Fibroblast of lung (primary cell): ENCODE data around the gene CFAP45. TPM values are rescaled to one million over a fixed set of nuclear protein-coding genes. Genes with fewer than 3 reads are reported as not detected.
A peak's percentile ranks its signal among the peaks of the same experiment; 100 is the strongest.

ENCODE experiments used
- DNase-seq, 2 donors: peaks; one replicate each; pipeline versions ENCODE4 v3.0.0 to v3.0.0-alpha.2; 2010; ENCODE audit warnings: low read depth in 2 of 2
- H2AFZ ChIP-seq: 2 replicates; pipeline ENCODE4 v1.5.1; 2012; ENCODE audit warnings: low read length, control low read depth, inconsistent platforms
- H3K27ac ChIP-seq: 2 replicates; pipeline ENCODE4 v1.5.1; 2011; ENCODE audit warnings: low read length, control low read depth; ENCODE audit not compliant: insufficient read depth
- H3K27me3 ChIP-seq: 2 replicates; pipeline ENCODE4 v1.5.1; 2011; ENCODE audit warnings: mild to moderate bottlenecking, low read length; ENCODE audit not compliant: control insufficient read depth, insufficient read depth
- H3K36me3 ChIP-seq: 2 replicates; pipeline ENCODE4 v1.5.1; 2011; ENCODE audit warnings: low read length; ENCODE audit not compliant: control insufficient read depth, insufficient read depth
- H3K4me1 ChIP-seq: 2 replicates; pipeline ENCODE4 v1.5.1; 2011; ENCODE audit warnings: low read length; ENCODE audit not compliant: control insufficient read depth, insufficient read depth; ENCODE audit errors: extremely low read depth
- H3K4me2 ChIP-seq: 2 replicates; pipeline ENCODE4 v1.5.1; 2011; ENCODE audit warnings: low read length, control low read depth; ENCODE audit not compliant: insufficient read depth; ENCODE audit errors: extremely low read depth
- H3K4me3 ChIP-seq, 4 experiments: fragments of 200-600 bp in 1 of 4; sonication (generic) in 1 of 4; replicated peaks in 1 of 4; 2 replicates each; pipeline ENCODE4 v1.5.1; 2011 to 2016; ENCODE audit warnings: low read length in 4 of 4, low read depth in 3 of 4, mild to moderate bottlenecking in 3 of 4, control low read depth in 2 of 4, inconsistent platforms in 1 of 4, mixed read lengths in 1 of 4; ENCODE audit not compliant: insufficient read depth in 1 of 4; ENCODE audit errors: control extremely low read depth in 1 of 4
- H3K79me2 ChIP-seq: 2 replicates; pipeline ENCODE4 v1.5.1; 2012; ENCODE audit warnings: mild to moderate bottlenecking, low read length, inconsistent platforms; ENCODE audit not compliant: control insufficient read depth, insufficient read depth
- H3K9ac ChIP-seq: 2 replicates; pipeline ENCODE4 v1.5.1; 2011; ENCODE audit warnings: mild to moderate bottlenecking, low read length, control low read depth; ENCODE audit not compliant: insufficient read depth
- H3K9me3 ChIP-seq: 2 replicates; pipeline ENCODE4 v1.5.1; 2012; ENCODE audit warnings: low read depth, low read length; ENCODE audit not compliant: control insufficient read depth, insufficient read depth
- H4K20me1 ChIP-seq: 2 replicates; pipeline ENCODE4 v1.5.1; 2011; ENCODE audit warnings: low read length; ENCODE audit not compliant: control insufficient read depth, insufficient read depth; ENCODE audit errors: extremely low read depth
- EZH2 ChIP-seq: IDR thresholded peaks from 2 replicates; pipeline ENCODE4 v1.5.1; 2012; ENCODE audit warnings: low read length, control low read depth, mild to moderate bottlenecking; ENCODE audit errors: missing control alignments
- polyA plus RNA-seq, 2 donors: library from polyadenylated mRNA; depleted of rRNA in 1 of 2; stranded (reverse) in 1 of 2; unstranded in 1 of 2; fragments of >200 nt; gene quantifications; 2 replicates each; pipeline ENCODE4 v1.2.1, GENCODE V29; 2011 to 2012; ENCODE audit warnings: missing spikeins in 1 of 2
- total RNA-seq: library from RNA; depleted of rRNA; stranded (reverse); fragments of >200 nt; gene quantifications from 2 replicates; pipeline ENCODE4 v1.2.1, GENCODE V29; 2014
- TF ChIP-seq, protein P1 (sequence below), 2 donors: IDR thresholded peaks in 1 of 2; conservative IDR thresholded peaks in 1 of 2; 1 replicate in 1 of 2; 2 replicates in 1 of 2; pipeline ENCODE4 v1.5.1; 2011 to 2012; ENCODE audit warnings: low read length in 2 of 2, control low read depth in 1 of 2, inconsistent platforms in 1 of 2, low read depth in 1 of 2, mild to moderate bottlenecking in 1 of 2

CFAP45 gene
- total and polyA plus RNA-seq, 2 donors (not counting 1 experiment from before 2014, with no cell fraction given), result 1.2 to 1.5 TPM

DNA sequence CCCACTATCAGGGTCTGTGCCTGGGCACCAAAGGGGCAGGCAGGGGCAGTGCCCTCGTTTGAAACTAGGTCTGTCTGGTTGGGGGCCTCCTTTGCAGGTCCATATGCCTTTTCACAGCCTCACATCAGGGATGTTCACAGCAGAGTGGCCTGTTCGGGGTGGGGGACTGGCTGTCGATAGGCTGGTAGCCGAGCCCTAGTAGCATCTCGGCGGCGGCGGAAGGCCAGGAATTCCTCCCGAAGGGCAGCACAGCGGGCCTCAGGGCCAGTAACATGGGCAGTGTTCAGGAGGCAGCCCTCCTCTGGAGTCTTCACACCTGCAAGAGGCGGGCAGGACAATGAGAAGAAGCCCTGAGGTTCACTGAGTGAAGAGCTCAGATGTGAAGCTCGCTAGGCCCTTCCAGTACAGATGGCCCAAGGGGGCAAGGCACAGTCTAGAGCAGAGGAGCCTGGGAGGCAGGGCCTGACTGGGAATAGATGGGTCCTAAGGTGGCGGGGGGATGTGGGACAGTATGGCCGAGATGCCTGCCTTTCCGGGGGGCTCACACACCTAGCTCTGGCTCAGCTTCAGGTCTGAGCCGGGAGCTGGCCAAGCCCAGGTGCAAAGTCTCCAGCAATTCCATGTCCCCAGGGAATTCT is 27.4 kb upstream of the CFAP45 start:
- DNase-seq, result no peak
- Histone ChIP-seq H3K4me2 (no peak overlapping the region), H2AFZ (no peak overlapping the region), H3K27me3 (no peaks in the 10 kb centered on the region), H3K36me3 (no peaks in the 10 kb centered on the region), H3K4me1 (peaks cover 6% of the 10 kb centered on the region), H4K20me1 (no peaks in the 10 kb centered on the region), H3K9ac (no peak overlapping the region), H3K79me2 (peaks cover 26% of the 10 kb centered on the region), H3K27ac (no peak overlapping the region), H3K4me3 (no peak overlapping the region), H3K9me3 (no peaks in the 10 kb centered on the region)
- no peak for TF ChIP-seq EZH2
- TF ChIP-seq, protein P1, sequence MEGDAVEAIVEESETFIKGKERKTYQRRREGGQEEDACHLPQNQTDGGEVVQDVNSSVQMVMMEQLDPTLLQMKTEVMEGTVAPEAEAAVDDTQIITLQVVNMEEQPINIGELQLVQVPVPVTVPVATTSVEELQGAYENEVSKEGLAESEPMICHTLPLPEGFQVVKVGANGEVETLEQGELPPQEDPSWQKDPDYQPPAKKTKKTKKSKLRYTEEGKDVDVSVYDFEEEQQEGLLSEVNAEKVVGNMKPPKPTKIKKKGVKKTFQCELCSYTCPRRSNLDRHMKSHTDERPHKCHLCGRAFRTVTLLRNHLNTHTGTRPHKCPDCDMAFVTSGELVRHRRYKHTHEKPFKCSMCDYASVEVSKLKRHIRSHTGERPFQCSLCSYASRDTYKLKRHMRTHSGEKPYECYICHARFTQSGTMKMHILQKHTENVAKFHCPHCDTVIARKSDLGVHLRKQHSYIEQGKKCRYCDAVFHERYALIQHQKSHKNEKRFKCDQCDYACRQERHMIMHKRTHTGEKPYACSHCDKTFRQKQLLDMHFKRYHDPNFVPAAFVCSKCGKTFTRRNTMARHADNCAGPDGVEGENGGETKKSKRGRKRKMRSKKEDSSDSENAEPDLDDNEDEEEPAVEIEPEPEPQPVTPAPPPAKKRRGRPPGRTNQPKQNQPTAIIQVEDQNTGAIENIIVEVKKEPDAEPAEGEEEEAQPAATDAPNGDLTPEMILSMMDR (conservative IDR thresholded peaks at IDR 0.05 in 1 of 2, IDR thresholded peaks at IDR 0.05 in 1 of 2; ENCODE audit: low read depth in 1 of 2, low read length in 2 of 2), result no peak

DNA sequence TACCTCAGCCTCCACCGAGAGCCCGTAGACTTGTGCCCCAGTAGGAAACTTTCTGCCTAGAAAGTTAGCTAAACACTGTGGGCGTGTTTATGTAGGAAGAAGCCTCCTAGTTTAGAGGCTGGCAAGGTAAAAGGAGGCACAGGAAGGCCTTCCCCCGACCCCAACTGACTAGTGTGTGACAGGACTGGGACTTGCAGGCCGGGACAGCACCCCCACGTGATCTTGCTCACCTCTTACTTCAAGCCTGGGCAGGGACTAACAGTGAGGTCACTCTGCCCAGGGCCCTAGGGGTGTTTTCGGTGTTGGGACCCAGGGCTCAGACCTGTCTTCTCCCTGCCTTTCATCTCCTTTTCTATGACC is 25.7 kb upstream of the CFAP45 start:
- no peak for DNase-seq
- Histone ChIP-seq H4K20me1 (no peaks in the 10 kb centered on the region), H3K4me2 (peak overlapping the region; percentile 89), H2AFZ (peak overlapping the region; percentile 84), H3K36me3 (peaks cover 4% of the 10 kb centered on the region), H3K9me3 (no peaks in the 10 kb centered on the region), H3K4me1 (peaks cover 16% of the 10 kb centered on the region), H3K79me2 (peaks cover 43% of the 10 kb centered on the region), H3K27me3 (no peaks in the 10 kb centered on the region), H3K27ac (peak overlapping the region; percentile 100), H3K9ac (peak overlapping the region; percentile 99), H3K4me3 (peak overlapping the region; percentile 44 to 98 (median 91))
- TF ChIP-seq, protein P1 (conservative IDR thresholded peaks at IDR 0.05 in 1 of 2, IDR thresholded peaks at IDR 0.05 in 1 of 2; ENCODE audit: low read depth in 1 of 2, low read length in 2 of 2), result no peak
- no peak for TF ChIP-seq EZH2

DNA sequence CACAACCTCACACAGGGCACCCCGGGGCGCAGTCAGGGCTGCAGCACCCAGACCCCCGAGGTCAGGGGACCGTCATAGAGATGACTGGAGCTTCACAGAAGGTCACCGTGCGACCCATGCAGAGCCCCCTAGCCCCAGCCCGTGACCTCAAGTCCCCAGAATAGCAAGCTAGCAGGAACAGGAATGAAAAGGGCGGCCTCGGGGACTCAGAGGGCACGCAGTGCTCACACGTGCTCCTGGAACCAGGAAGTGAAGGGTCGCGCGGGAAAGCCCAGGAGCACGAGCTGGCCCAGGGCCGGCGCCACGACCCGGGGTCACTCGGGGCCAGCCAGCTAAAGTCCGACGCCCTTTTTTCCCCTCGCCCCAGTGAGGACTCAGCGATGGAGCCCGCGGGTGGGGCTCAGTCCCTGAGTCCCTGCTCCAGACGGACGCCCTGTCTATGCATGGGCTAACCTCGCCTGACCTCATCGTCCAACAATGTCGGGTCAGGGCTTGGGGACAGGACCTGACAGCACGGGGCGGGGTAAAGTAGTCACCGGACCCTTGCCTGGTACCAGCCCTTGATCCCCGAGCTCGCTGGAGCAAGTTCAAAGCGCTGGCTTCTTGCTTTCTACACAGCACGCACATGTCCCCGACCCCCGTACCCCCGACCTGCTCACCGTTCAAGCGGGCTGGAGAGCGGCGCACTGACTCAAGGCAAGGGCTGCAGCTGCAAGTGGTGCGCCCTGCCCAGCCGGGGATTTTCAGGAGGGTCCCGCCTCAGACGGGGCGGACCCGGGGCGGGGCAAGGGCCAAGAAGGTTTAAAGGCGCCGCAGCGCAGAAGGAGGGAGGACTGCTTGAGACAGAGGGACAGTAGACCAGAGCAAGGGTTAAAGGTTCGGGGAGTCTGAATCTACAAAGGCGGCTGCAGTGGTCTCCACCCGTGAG is 25.1 kb upstream of the CFAP45 start, which contains the start of gene TAGLN2:
TSS of gene TAGLN2 (minus strand) at position 717 of the 928 bp plus-strand sequence. CDS start 4,998 bp downstream, outside the sequence.
- H3K36me3 ChIP-seq, result peaks cover 8% of the 10 kb centered on the region
- peak within 1 kb of the TSS; percentile 96 for H3K4me2 ChIP-seq
- H3K4me1 ChIP-seq, result peaks cover 17% of the 10 kb centered on the region
- H2AFZ ChIP-seq, result peak within 1 kb of the TSS; percentile 84
- H3K27me3 ChIP-seq, result no peaks in the 10 kb centered on the region
- peak within 1 kb of the TSS; percentile 100 for H3K27ac ChIP-seq
- peak within 1 kb of the TSS; percentile 44 to 98 (median 91) for H3K4me3 ChIP-seq
- H4K20me1 ChIP-seq, result no peaks in the 10 kb centered on the region
- H3K9me3 ChIP-seq, result no peaks in the 10 kb centered on the region
- no peak for TF ChIP-seq EZH2
- H3K79me2 ChIP-seq, result peaks cover 49% of the 10 kb centered on the region
- peak within 1 kb of the TSS; percentile 99 for H3K9ac ChIP-seq
- peak; percentile 91 for DNase-seq
